ENCODE measurements around the gene LMF2.

The LMF2 gene

DNA sequence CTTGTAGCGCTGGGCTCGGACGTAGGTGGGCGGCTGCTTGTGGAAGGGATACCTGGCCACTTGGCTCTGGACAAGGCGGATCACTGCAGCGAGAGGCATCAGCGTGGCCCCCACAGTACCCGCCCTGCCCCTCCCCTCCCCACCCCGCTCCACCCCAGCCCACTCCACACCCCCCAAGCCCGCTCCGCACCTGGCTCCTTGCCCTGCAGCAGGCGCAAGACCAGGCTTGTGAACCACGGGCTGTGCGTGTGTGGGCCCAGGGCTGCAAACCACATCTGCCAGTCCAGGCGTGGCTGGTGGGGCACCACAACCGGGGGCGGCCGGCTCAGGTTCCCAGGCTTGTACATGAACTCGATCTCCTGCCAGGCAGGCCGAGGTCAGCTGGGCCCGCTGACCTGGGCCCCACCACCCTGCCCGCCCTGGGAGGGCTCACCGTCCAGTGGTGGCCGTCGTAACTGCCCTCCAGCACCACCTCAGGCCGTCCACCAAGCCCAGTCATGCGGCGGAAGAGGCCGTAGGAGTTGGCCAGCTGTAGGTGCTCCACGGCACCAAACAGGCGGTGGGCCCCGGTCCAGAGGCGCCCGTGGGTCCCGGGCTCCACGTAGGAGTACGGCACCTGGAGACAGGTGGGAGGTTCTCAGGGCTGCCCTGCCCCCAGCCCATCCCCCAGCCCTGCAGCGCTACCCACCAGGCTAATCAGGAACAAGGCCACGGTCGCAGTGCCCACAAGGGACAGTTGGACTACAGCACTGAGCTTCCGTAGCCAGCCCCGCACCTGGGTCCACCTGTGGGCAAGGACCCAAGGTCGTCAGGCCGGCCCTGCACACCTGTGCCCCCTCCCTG lies 2.9 kb downstream of the LMF2 start:
- TF ChIP-seq POLR2A (IDR thresholded peaks at IDR 0.05; ENCODE audit: extremely low read depth, insufficient read length) = no peak
- TF ChIP-seq, protein P1, sequence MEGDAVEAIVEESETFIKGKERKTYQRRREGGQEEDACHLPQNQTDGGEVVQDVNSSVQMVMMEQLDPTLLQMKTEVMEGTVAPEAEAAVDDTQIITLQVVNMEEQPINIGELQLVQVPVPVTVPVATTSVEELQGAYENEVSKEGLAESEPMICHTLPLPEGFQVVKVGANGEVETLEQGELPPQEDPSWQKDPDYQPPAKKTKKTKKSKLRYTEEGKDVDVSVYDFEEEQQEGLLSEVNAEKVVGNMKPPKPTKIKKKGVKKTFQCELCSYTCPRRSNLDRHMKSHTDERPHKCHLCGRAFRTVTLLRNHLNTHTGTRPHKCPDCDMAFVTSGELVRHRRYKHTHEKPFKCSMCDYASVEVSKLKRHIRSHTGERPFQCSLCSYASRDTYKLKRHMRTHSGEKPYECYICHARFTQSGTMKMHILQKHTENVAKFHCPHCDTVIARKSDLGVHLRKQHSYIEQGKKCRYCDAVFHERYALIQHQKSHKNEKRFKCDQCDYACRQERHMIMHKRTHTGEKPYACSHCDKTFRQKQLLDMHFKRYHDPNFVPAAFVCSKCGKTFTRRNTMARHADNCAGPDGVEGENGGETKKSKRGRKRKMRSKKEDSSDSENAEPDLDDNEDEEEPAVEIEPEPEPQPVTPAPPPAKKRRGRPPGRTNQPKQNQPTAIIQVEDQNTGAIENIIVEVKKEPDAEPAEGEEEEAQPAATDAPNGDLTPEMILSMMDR (IDR thresholded peaks at IDR 0.05; ENCODE audit: low read depth, low read length) = no peak
- TF ChIP-seq, protein P2, sequence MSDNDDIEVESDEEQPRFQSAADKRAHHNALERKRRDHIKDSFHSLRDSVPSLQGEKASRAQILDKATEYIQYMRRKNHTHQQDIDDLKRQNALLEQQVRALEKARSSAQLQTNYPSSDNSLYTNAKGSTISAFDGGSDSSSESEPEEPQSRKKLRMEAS (IDR thresholded peaks at IDR 0.05; ENCODE audit: low read depth, low read length) = no peak
- TF ChIP-seq MYC (IDR thresholded peaks at IDR 0.05; ENCODE audit: low read depth, low read length) = no peak
- H3K4me3 ChIP-seq (ENCODE audit: low read depth, low read length) = no peak overlapping the region
- no peak for DNase-seq (ENCODE audit: low read depth)

DNA sequence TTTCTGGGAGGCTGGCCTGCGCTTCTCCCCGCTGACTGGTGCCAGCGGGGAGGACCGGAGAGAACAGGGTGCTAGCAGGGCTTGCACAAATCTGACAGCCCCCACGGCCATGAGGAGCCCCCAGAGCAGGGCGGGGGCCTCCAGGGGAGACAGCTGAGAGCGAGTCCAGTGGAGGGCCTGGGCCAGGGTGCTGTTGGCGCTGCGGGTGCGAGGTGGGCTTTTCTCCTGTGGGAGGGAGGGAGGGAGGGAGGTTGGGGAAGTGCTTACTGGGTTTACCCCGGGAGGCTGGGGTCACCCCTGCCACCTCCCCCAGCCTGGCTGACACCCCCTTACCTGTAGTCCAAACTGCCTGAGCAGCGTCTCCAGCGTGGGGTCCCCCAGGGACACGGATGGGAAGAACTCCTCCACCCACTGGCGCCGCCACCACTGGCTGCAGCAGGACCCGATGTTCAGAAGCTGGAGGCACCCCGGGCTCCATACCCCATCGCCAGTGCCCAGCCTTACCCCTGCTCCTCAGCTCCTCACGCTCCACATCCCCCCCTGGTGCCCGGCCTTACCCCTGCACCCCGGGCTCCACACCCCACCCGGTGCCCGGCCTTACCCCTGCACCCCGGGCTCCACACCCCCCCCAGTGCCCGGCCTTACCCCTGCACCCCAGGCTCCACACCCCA lies 3.9 kb downstream of the LMF2 start:
- DNase-seq (ENCODE audit: low read depth) = no peak
- TF ChIP-seq MYC (IDR thresholded peaks at IDR 0.05; ENCODE audit: low read depth, low read length) (no peak), POLR2A (IDR thresholded peaks at IDR 0.05; ENCODE audit: extremely low read depth, insufficient read length) (no peak)
- TF ChIP-seq, protein P2 (IDR thresholded peaks at IDR 0.05; ENCODE audit: low read depth, low read length) = no peak
- TF ChIP-seq, protein P1 (IDR thresholded peaks at IDR 0.05; ENCODE audit: low read depth, low read length) = no peak
- H3K4me3 ChIP-seq (ENCODE audit: low read depth, low read length) = no peak overlapping the region

DNA sequence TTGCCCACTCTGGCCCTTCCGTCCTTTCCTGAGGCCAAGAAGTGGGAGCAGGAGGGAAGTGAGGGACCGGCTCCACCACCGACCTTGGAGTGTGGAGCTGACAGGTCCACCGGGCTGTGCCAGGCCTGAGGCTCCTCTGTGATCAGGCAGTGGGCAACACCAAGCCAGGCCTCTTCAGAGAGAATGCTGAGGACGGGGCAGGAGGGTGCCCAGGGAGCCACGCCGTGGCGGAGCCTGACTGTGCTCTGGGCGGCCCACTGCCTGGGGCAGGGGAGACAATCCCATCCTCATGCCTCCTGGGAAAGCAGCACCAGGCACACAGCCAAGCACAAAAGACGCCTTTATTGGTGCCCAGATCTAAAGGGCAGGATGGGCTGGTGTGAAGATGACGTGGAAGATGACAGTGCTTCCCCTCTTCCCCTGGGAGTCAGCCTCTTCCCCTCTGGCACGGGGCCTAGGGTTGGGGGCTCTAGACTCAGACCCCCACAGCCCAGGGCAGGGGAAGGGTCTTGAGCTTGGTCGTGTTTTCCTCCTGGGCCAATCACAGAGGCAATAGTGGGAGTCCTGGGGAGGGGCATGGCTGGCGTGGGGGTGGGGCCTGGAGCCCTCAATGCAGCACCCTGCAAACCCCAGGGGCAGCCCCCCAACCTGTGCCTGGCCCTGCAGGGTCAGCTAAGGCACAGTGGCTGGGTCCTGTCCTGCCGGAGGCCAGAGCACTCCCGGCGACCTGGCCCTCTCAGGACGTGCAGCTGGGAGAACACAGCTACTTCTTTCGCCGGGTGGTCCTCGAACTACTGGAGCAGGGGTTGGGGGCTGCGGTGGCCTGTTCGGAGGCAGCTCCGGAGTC lies 4.7 kb downstream of the LMF2 start:
- no peak overlapping the region for H3K4me3 ChIP-seq (ENCODE audit: low read depth, low read length)
- TF ChIP-seq, protein P1 (IDR thresholded peaks at IDR 0.05; ENCODE audit: low read depth, low read length) = no peak
- TF ChIP-seq, protein P2 (IDR thresholded peaks at IDR 0.05; ENCODE audit: low read depth, low read length) = no peak
- TF ChIP-seq MYC (IDR thresholded peaks at IDR 0.05; ENCODE audit: low read depth, low read length) = no peak
- no peak for TF ChIP-seq POLR2A (IDR thresholded peaks at IDR 0.05; ENCODE audit: extremely low read depth, insufficient read length)
- DNase-seq (ENCODE audit: low read depth) = no peak

DNA sequence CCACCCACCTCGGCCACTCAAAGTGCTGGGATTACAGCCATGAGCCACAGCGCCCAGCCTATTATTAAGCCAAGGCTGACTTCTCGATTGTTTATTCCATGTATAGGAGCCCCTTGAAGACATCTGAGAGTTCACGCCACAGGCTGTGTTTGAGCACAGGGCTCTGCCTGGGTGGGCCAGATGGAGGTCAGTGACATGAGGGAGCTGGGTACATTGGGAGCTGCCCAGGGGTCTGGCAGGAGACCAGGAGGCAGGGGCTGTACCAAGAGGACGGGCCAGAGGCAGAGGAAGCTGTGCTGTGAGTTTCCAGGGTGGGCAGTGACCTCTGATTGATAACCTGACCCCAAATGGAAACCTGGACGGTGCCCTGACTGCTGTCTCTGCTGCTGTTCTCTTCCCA lies 5.4 kb downstream of the LMF2 start:
- TF ChIP-seq, protein P1 (IDR thresholded peaks at IDR 0.05; ENCODE audit: low read depth, low read length) = no peak
- no peak for TF ChIP-seq MYC (IDR thresholded peaks at IDR 0.05; ENCODE audit: low read depth, low read length)
- TF ChIP-seq, protein P2 (IDR thresholded peaks at IDR 0.05; ENCODE audit: low read depth, low read length) = no peak
- TF ChIP-seq POLR2A (IDR thresholded peaks at IDR 0.05; ENCODE audit: extremely low read depth, insufficient read length) = no peak
- no peak overlapping the region for H3K4me3 ChIP-seq (ENCODE audit: low read depth, low read length)
- no peak for DNase-seq (ENCODE audit: low read depth)

DNA sequence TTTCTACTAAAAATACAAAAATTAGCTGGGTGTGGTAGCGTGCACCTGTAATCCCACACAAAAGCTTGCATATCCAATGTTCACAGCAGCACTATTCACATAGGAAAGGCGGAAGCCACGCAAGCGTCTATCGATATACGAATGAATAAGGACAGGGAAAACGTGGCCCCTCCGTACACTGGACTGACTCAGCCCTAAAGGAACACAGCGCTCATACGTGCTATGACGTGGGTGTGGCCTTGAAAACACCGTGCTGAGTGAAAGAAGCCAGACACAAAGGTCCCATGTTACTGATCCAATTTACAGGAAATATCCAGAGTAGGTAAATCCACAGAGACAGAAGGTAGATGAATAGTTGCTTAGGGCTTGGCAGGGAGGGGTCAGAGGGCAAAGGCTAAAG lies 7.0 kb downstream of the LMF2 start:
- TF ChIP-seq POLR2A (IDR thresholded peaks at IDR 0.05; ENCODE audit: extremely low read depth, insufficient read length) (no peak), MYC (IDR thresholded peaks at IDR 0.05; ENCODE audit: low read depth, low read length) (no peak)
- TF ChIP-seq, protein P1 (IDR thresholded peaks at IDR 0.05; ENCODE audit: low read depth, low read length) = no peak
- TF ChIP-seq, protein P2 (IDR thresholded peaks at IDR 0.05; ENCODE audit: low read depth, low read length) = no peak
- no peak overlapping the region for H3K4me3 ChIP-seq (ENCODE audit: low read depth, low read length)
- DNase-seq (ENCODE audit: low read depth) = no peak

Measured in NB4 (cell line).